ENCODE results near the gene AMER2. TPM values are rescaled to one million over a fixed set of nuclear protein-coding genes. Genes with fewer than 3 reads are reported as not detected.

The AMER2 gene
- total RNA-seq = 1 to 10 TPM in 1 of 4 donors, under 1 TPM in 1, not detected in 2; 0.94 to 9.5 TPM

GRCh38 chr13:25171517-25172302 lies at the start of gene AMER2:
AMER2 (minus strand) TSS chr13:25172288; CDS start chr13:25171619, 669 bp downstream.
- no peak for TF ChIP-seq CTCF (IDR thresholded peaks at IDR 0.05; ENCODE audit: low read depth)

GRCh38 chr13:25218019-25218418 lies 45.9 kb upstream of the AMER2 start:
- TF ChIP-seq CTCF (IDR thresholded peaks at IDR 0.05; ENCODE audit: low read depth) = no peak

GRCh38 chr13:25217023-25217885 lies 45.2 kb upstream of the AMER2 start:
- TF ChIP-seq CTCF (IDR thresholded peaks at IDR 0.05; ENCODE audit: low read depth) = no peak

GRCh38 chr13:25215253-25215575 lies 43.1 kb upstream of the AMER2 start:
- no peak for TF ChIP-seq CTCF (IDR thresholded peaks at IDR 0.05; ENCODE audit: low read depth)

- TF ChIP-seq CTCF (IDR thresholded peaks at IDR 0.05; ENCODE audit: low read depth) = no peak
These were observed 42.6 kb upstream of the AMER2 start for GRCh38 chr13:25214491-25215252.

- no peak for TF ChIP-seq CTCF (IDR thresholded peaks at IDR 0.05; ENCODE audit: low read depth)
These were observed 41.6 kb upstream of the AMER2 start for GRCh38 chr13:25213715-25214114.

Data from subcutaneous adipose tissue (tissue), 4 donors.